ENCODE data around the gene CCDC171.
A peak's percentile ranks its signal among the peaks of the same experiment; 100 is the strongest.
"Not testable (repeated sequence)": the region's sequence is repeated elsewhere in the genome, so short reads cannot be mapped to it uniquely, and the experiment has no call there.

CCDC171 gene

DNA sequence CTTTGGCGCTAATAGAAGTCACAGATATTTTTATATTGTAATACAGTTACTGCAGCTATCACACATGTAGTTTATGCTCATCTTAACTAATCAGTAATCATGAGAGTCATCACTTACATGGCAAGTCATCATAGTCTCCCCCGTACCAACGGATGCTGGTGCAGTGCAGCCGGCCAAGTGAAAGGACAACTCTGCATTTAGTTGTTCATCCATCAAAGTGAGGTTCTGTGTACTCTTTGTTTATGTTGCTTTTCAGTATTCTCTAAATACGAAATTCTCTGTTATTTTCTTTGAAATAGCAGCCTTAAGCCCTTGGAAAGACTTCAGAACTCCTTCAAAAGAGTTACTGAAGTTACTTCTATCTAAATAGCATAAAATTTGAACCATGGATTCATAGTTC is 216.7 kb downstream of the CCDC171 start:
- DNase-seq, result no peak

- DNase-seq, result no peak
Measured at GRCh38 chr9:15778861-15779260, 226.0 kb downstream of the CCDC171 start.

GRCh38 chr9:15782106-15782505 is 229.3 kb downstream of the CCDC171 start:
- DNase-seq, result no peak

- DNase-seq, result no peak
Measured at GRCh38 chr9:15785584-15785983, 232.7 kb downstream of the CCDC171 start.

DNA sequence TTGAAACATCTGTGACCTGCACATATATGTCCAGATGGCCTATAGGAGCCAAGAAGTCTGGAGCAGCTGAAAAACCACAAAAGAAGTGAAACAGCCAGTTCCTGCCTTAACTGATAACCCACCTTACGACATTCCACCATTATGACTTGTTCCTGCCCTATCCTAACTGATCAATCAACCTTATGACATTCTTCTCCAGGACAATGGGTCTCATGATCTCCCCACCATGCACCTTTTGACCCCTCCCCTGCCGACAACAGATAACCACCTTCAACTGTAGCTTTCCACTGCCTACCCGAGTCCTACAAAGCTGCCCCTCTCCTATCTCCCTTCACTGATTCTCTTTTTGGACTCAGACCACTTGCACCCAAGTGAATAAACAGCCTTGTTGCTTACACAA is 233.8 kb downstream of the CCDC171 start:
- no peak for DNase-seq

- DNase-seq, result not testable (repeated sequence)
Measured at GRCh38 chr9:15810219-15810899, 257.5 kb downstream of the CCDC171 start.

DNA sequence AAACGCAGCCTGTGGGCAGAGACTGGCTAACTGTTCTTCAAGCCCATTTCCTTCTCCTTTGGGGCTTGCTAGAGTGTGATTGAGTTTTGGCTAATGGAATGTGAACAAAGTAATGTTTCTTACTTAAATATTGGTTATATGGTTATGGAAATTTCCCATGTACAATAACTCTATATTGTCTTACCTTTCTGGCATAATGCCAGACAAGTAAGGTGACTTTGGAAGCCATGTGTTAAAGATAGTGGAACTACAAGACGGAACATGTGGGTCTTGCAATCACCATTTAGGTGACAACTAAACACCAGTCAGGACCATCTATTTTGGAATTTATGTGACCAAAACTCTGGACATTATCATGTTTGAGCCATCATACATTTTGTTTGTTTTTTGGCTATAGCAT is 260.2 kb downstream of the CCDC171 start:
- no peak for DNase-seq

GRCh38 chr9:15824310-15824709 is 271.5 kb downstream of the CCDC171 start:
- no peak for DNase-seq

- no peak for DNase-seq
Measured at GRCh38 chr9:15831384-15831783, 278.5 kb downstream of the CCDC171 start.

- no peak for DNase-seq
Measured at GRCh38 chr9:15834541-15834940, 281.7 kb downstream of the CCDC171 start.

DNA sequence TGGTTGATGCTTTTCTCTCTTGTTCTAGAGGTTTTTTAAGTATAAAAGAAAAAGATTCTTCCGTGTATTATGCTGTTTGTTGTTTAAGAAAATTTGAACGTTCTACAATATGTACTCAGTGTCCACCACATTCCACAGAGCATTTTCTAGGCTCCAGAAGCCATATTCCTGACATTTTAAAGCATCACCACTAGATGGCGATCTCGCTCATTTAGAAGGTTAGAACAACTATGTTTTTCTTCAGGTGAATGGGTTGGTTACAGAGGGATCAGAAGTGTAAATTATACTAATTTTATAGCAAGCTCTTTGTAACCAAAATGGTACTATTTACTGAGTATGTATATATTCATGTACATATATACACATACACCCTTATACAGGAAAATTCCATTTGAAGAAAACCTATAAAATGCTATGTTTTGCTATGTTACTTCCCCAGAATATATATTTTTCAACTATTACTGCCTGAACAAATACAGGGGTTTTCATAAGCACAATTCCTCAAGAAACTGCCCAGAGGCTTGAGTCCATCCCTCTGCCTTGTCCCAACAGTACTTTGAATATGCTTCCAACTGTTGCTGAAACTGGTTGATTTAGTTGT is 284.3 kb downstream of the CCDC171 start:
- peak; percentile 37 for DNase-seq

GRCh38 chr9:15842051-15842450 is 289.2 kb downstream of the CCDC171 start:
- no peak for DNase-seq

- DNase-seq, result no peak
Measured at GRCh38 chr9:15843316-15843715, 290.5 kb downstream of the CCDC171 start.

- no peak for DNase-seq
Measured at GRCh38 chr9:15843931-15844330, 291.1 kb downstream of the CCDC171 start.

GRCh38 chr9:15846611-15847010 is 293.8 kb downstream of the CCDC171 start:
- no peak for DNase-seq

DNA sequence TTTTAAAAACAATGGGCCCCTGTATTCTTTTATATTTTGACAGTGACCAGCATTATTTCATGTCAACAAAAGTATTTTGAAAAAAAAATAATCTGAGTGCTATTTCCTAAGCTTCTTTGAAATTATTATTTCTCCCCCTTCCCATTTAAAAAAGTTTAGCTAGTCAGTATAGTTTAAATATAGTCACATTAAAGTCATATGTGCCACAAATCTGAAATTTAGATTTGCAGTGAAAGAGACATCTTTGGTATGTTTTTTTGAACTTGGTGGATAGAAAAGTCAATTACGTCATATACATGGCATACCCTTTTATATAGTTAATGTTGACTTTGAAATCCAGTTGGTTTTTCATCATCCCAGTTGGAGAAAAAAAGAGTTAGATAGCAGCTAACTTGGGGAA is 297.0 kb downstream of the CCDC171 start:
- DNase-seq, result no peak

DNA sequence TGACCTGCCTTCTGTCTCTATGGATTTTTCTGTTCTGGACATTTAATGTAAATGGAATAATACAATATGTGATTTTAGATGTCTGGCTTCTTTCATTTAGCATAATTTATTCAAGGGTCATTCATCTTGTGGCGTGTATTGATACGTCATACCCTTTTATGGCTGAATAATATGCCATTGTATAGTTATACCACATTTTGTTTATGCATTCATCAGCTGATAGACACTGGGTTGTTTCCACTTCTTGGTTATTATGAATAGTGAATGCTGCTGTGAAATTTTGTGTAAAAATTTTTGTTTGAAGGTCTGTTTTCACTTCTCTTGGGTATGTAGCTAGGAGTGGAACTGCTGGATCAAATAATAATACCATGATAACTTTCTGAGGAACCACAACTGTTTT is 298.9 kb downstream of the CCDC171 start:
- DNase-seq, result no peak

- no peak for DNase-seq
Measured at GRCh38 chr9:15856591-15856990, 303.7 kb downstream of the CCDC171 start.

DNA sequence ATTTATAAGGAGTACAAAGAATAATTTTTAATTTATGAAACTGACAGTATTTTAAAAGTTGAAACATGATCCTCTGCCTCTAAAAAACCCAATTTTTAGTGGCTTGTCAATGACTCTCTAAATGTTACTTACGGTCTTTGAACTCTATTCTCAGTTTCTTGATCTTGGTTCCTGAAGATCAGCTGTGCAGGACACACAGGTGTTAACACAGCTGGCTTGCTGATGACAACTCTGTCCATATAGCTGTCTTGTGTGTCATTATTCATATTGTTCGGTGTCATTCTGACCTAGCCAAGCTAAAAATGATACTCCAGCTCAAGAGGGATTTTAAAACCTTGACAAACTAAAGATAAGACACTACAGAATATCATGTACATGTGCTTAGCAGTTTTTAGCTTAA is 314.5 kb downstream of the CCDC171 start:
- DNase-seq, result no peak

- no peak for DNase-seq
Measured at GRCh38 chr9:15867988-15868387, 315.1 kb downstream of the CCDC171 start.

GRCh38 chr9:15873573-15874177 is 320.8 kb downstream of the CCDC171 start:
- peak; percentile 18 for DNase-seq

- no peak for DNase-seq
Measured at GRCh38 chr9:15882328-15882727, 329.5 kb downstream of the CCDC171 start.

- DNase-seq, result no peak
Measured at GRCh38 chr9:15882883-15883282, 330.0 kb downstream of the CCDC171 start.

- no peak for DNase-seq
Measured at GRCh38 chr9:15885464-15885863, 332.6 kb downstream of the CCDC171 start.

DNA sequence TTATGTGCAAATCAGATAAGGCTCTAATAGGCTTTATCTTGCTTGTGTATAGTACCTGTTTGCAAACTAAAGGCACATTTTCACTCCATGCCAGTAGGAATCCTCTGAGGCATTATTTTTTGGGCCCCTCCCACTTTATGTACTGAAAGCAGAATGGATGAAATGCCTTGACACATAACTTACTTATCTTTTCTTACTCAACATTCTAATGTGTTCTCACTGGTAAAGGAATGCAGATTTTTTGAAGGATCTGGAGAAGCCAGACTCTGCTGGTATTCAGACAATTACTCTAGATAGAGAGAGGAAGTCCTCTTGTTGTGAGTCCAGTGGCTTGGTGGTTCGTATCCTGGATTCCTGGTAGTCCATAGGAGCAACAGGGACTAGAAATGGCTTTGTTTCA is 336.7 kb downstream of the CCDC171 start:
- no peak for DNase-seq
